GM12878 (cell line): ENCODE data around the gene KRTAP5-7. TPM values are rescaled to one million over a fixed set of nuclear protein-coding genes. Genes with fewer than 3 reads are reported as not detected.

ENCODE experiments used
- ATAC-seq: fragments of 200-7000 bp; cut with Tn5 transposase; 3 replicates; pipeline ENCODE4 v1.9.1; 2020; ENCODE audit warnings: mild to moderate bottlenecking, moderate library complexity
- BruUV-seq: library from RNA; stranded (reverse); fragments of 400-500 nt; replicated peaks from 2 replicates; lab custom pipeline; 2021; lab: Mats Ljungman, UMichigan
- CTCF ChIA-PET: fragments of 300-600 bp; sonication (Branson Sonifier 250); formaldehyde crosslinking; extraction: SDS; loops from one replicate; lab custom pipeline; 2021; ENCODE audit warnings: inconsistent platforms; lab: Yijun Ruan, JAX
- POLR2A ChIA-PET: fragments of 350-600 bp; formaldehyde crosslinking; extraction: SDS; loops from one replicate; lab custom pipeline; 2021; ENCODE audit warnings: inconsistent platforms; lab: Charles Lee
- RAD21 ChIA-PET: fragments of 300-600 bp; sonication (Branson Sonifier 250); formaldehyde crosslinking; loops from one replicate; lab custom pipeline; 2023; ENCODE audit warnings: antibody characterized with exemption; ENCODE audit not compliant: unreplicated experiment; lab: Charles Lee
- SMC1A ChIA-PET: fragments of 300-600 bp; sonication (Branson Sonifier 250); formaldehyde crosslinking; loops from one replicate; lab custom pipeline; 2023; ENCODE audit not compliant: unreplicated experiment, uncharacterized antibody; lab: Charles Lee
- DNase-seq: peaks from one replicate; pipeline ENCODE4 v3.0.0-alpha.2; 2011; ENCODE audit warnings: low read depth, low spot score
- FAIRE-seq: peaks from 3 replicates; lab custom pipeline; 2011; peaks lifted over from hg19 to GRCh38; lab: Jason Lieb, UNC
- H2AFZ ChIP-seq: 2 replicates; pipeline ENCODE4 v1.6.0; 2011; ENCODE audit warnings: low read depth, low read length, control low read depth; ENCODE audit not compliant: control insufficient read depth
- H3K27ac ChIP-seq: 2 replicates; pipeline ENCODE4 v1.5.1; 2011; ENCODE audit warnings: control low read depth; ENCODE audit not compliant: control insufficient read depth, insufficient read depth
- H3K27me3 ChIP-seq, 2 experiments: replicated peaks in 1 of 2; 2 replicates each; pipeline versions ENCODE4 v1.6.0 to v1.6.1; 2011; ENCODE audit warnings: low read length in 1 of 2; ENCODE audit not compliant: control insufficient read depth in 2 of 2, insufficient read depth in 2 of 2
- H3K36me3 ChIP-seq, 2 experiments: 2 replicates each; pipeline ENCODE4 v1.5.1; 2011; ENCODE audit warnings: low read length in 1 of 2; ENCODE audit not compliant: control insufficient read depth in 2 of 2, insufficient read depth in 2 of 2
- H3K4me1 ChIP-seq: 2 replicates; pipeline ENCODE4 v1.6.1; 2011; ENCODE audit warnings: mild to moderate bottlenecking, low read length, moderate library complexity, mixed read lengths; ENCODE audit not compliant: control insufficient read depth, insufficient read depth
- H3K4me2 ChIP-seq: 2 replicates; pipeline ENCODE4 v1.6.0; 2011; ENCODE audit warnings: control low read depth; ENCODE audit not compliant: control insufficient read depth, insufficient read depth
- H3K4me3 ChIP-seq: fragments of 200-600 bp; sonication (generic); 2 replicates; pipeline ENCODE4 v1.5.1; 2016
- H3K79me2 ChIP-seq: 2 replicates; pipeline ENCODE4 v1.6.0; 2011; ENCODE audit warnings: low read length; ENCODE audit not compliant: control insufficient read depth, insufficient read depth
- H3K9ac ChIP-seq: 2 replicates; pipeline ENCODE4 v1.8.0; 2011; ENCODE audit warnings: low read length, control low read depth, mixed read lengths; ENCODE audit not compliant: control insufficient read depth, insufficient read depth
- H3K9me3 ChIP-seq: replicated peaks from 3 replicates; pipeline ENCODE4 v1.5.1; 2011; ENCODE audit warnings: mild to moderate bottlenecking, low read length; ENCODE audit not compliant: control insufficient read depth, insufficient read depth
- H4K20me1 ChIP-seq: 2 replicates; pipeline ENCODE4 v1.6.0; 2011; ENCODE audit not compliant: control insufficient read depth, insufficient read depth
- BHLHE40 ChIP-seq, 2 experiments: fragments of 450-650 bp in 1 of 2; IDR thresholded peaks; 2 replicates each; pipeline ENCODE4 v1.6.1; 2011 to 2017; ENCODE audit warnings: low read depth in 2 of 2, borderline replicate concordance in 1 of 2, improper control_type of control experiment in 1 of 2, low read length in 1 of 2, mild to moderate bottlenecking in 1 of 2
- CTCF ChIP-seq, 3 experiments: IDR thresholded peaks in 2 of 3; conservative IDR thresholded peaks in 1 of 3; 2 replicates each; pipeline ENCODE4 v1.5.1; 2011; ENCODE audit warnings: low read depth in 3 of 3, low read length in 3 of 3, mild to moderate bottlenecking in 3 of 3, control low read depth in 2 of 3, moderate library complexity in 2 of 3, inconsistent platforms in 1 of 3, mixed read lengths in 1 of 3; ENCODE audit not compliant: control insufficient read depth in 2 of 3, insufficient read depth in 1 of 3; ENCODE audit errors: extremely low read depth in 1 of 3
- EED ChIP-seq: sonication (generic); IDR thresholded peaks from 2 replicates; pipeline ENCODE4 v1.6.1; 2016; ENCODE audit warnings: antibody characterized with exemption, low read depth
- FOXK2 ChIP-seq: fragments of 450-650 bp; IDR thresholded peaks from 2 replicates; pipeline ENCODE4 v1.6.1; 2017; ENCODE audit warnings: mild to moderate bottlenecking, moderate library complexity
- HCFC1 ChIP-seq: fragments of 150-350 bp; IDR thresholded peaks from 2 replicates; pipeline ENCODE4 v1.6.1; 2014; ENCODE audit warnings: low read length
- HDAC2 ChIP-seq: fragments of 200-600 bp; sonication (generic); IDR thresholded peaks from 2 replicates; pipeline ENCODE4 v1.6.1; 2017
- HDGF ChIP-seq: fragments of 450-650 bp; IDR thresholded peaks from 2 replicates; pipeline ENCODE4 v1.6.1; 2016; ENCODE audit warnings: antibody characterized with exemption
- IRF3 ChIP-seq: fragments of 450-650 bp; IDR thresholded peaks from 2 replicates; pipeline ENCODE4 v1.6.1; 2014; ENCODE audit warnings: mild to moderate bottlenecking
- MAX ChIP-seq: IDR thresholded peaks from 2 replicates; pipeline ENCODE4 v1.6.1; 2012; ENCODE audit warnings: low read depth, low read length, improper control_type of control experiment
- STAT3 ChIP-seq: IDR thresholded peaks from 2 replicates; pipeline ENCODE4 v1.6.1; 2011; ENCODE audit warnings: low read depth, low read length, improper control_type of control experiment
- WRNIP1 ChIP-seq: IDR thresholded peaks from 2 replicates; pipeline ENCODE4 v1.6.1; 2011; ENCODE audit warnings: low read depth, low read length, improper control_type of control experiment, borderline replicate concordance
- ZBTB4 ChIP-seq: fragments of 450-650 bp; formaldehyde crosslinking; IDR thresholded peaks from 2 replicates; pipeline ENCODE4 v1.4.0; 2022; ENCODE audit warnings: mild to moderate bottlenecking, moderate library complexity
- ZNF217 ChIP-seq: fragments of 450-650 bp; IDR thresholded peaks from 2 replicates; pipeline ENCODE4 v1.6.1; 2017; ENCODE audit warnings: antibody characterized with exemption, mild to moderate bottlenecking
- WGBS: methylation state at CpG from one replicate; pipeline ENCODE4 v1.1.6; 2016; ENCODE audit warnings: low lambda C conversion rate; ENCODE audit not compliant: insufficient replicate concordance, insufficient coverage; ENCODE audit errors: missing lambda C conversion rate; 5-methylcytosine and 5-hydroxymethylcytosine counted together
- in situ Hi-C: fragments of 300-500 bp; cut with MboI; formaldehyde crosslinking; loops from 9 replicates; pipeline ENCODE4 v1.14.3; 2018; ENCODE audit warnings: mixed read lengths
- intact Hi-C: fragments of 100-400 bp; cut with micrococcal nuclease; formaldehyde crosslinking; loops from one replicate; pipeline ENCODE4 v1.14.2; 2022; ENCODE audit not compliant: unreplicated experiment
- polyA plus RNA-seq, 11 experiments: library from polyadenylated mRNA; depleted of rRNA in 4 of 11; unstranded in 6 of 11; stranded (reverse) in 5 of 11; fragments of >200 nt; fragmentation: Nextera tagmentation in 4 of 11; fragmentation: Illumina TruSeq in 1 of 11; extraction: Ambion mirVana in 4 of 11; extraction: Trizol in 1 of 11; gene quantifications; 1 replicate in 1 of 11; 2 replicates in 10 of 11; pipeline versions ENCODE4 v1.2.1 to v1.2.3, GENCODE V29; 2011 to 2016; ENCODE audit warnings: inconsistent platforms in 2 of 11, missing spikeins in 2 of 11, low read depth in 1 of 11
- total RNA-seq, 4 experiments: library from RNA; depleted of rRNA in 3 of 4; stranded (reverse); fragments of >200 nt in 3 of 4; fragmentation: Illumina TruSeq in 1 of 4; extraction: Trizol in 1 of 4; gene quantifications; 2 replicates each; pipeline versions ENCODE4 v1.2.1 to v1.2.3, GENCODE V29; 2013 to 2021

KRTAP5-7 gene
- total and polyA plus RNA-seq, 10 of the 15 experiments (the other 5 are each of a cell fraction or from before 2014, with no cell fraction given), result 0.07 to 0.23 (median 0.19) TPM; not detected in 6

- ATAC-seq, result no peak
- Histone ChIP-seq H4K20me1 (no peaks in the 10 kb centered on the region), H3K9me3 (no peaks in the 10 kb centered on the region), H3K4me2 (no peak overlapping the region), H3K79me2 (no peaks in the 10 kb centered on the region), H3K4me1 (no peaks in the 10 kb centered on the region), H3K9ac (no peak overlapping the region), H2AFZ (no peak overlapping the region), H3K36me3 (no peaks in the 10 kb centered on the region), H3K4me3 (no peak overlapping the region), H3K27ac (no peak overlapping the region), H3K27me3 (no peaks in the 10 kb centered on the region)
- RAD21 ChIA-PET, result interaction anchor here (0.9 kb wide), 1 partner anchor 77 kb away, joined by 5 read pairs; no protein-coding TSS in a partner anchor
- POLR2A ChIA-PET, result no interaction called here
- intact Hi-C loops (loop anchor here (10.0 kb wide), 1 partner anchor 140 kb away; no protein-coding TSS in a partner anchor), in situ Hi-C loops (no loop called here)
- WGBS, result 45% methylated on average over 4 of the region's 4 CpGs
- DNase-seq, result no peak
- SMC1A ChIA-PET, result no interaction called here
- TF ChIP-seq CTCF (IDR thresholded peaks at IDR 0.05 in 2 of 3, conservative IDR thresholded peaks at IDR 0.05 in 1 of 3; ENCODE audit: control insufficient read depth in 2 of 3, extremely low read depth in 1 of 3, insufficient read depth in 1 of 3, low read depth in 3 of 3, low read length in 3 of 3) (no peak), EED (no peak), STAT3 (no peak), WRNIP1 (no peak), BHLHE40 (IDR thresholded peaks at IDR 0.05; ENCODE audit: borderline replicate concordance in 1 of 2, low read depth in 2 of 2, low read length in 1 of 2) (no peak), HDAC2 (no peak), IRF3 (no peak), ZBTB4 (CRISPR knock-in tag) (no peak), HCFC1 (no peak), FOXK2 (no peak), ZNF217 (no peak), MAX (no peak), HDGF (no peak)
- no TSS peak for BruUV-seq
- FAIRE-seq, result no peak
- CTCF ChIA-PET, result interaction anchor here (1.1 to 1.9 kb wide), 5 partner anchors 16 to 191 kb away, joined by 3 to 8 read pairs (median 5); no protein-coding TSS in a partner anchor
Observed at GRCh38 chr11:71564430-71564829, 37.4 kb downstream of the KRTAP5-7 start.
